RWPE1 (cell line): Measurements from ENCODE around the gene BMAL1.
"Not testable (repeated sequence)": the region's sequence is repeated elsewhere in the genome, so short reads cannot be mapped to it uniquely, and the experiment has no call there.

Experiments used
- CTCF ChIA-PET: fragments of 350-600 bp; sonication (Branson Sonifier 250); formaldehyde crosslinking; extraction: SDS; loops from one replicate; lab custom pipeline; 2021; lab: Yijun Ruan, JAX
- POLR2A ChIA-PET: fragments of 400-600 bp; formaldehyde crosslinking; extraction: SDS; loops from one replicate; lab custom pipeline; 2020; ENCODE audit warnings: antibody characterized with exemption; ENCODE audit not compliant: low non-redundant PET; lab: Yijun Ruan, JAX
- DNase-seq: peaks from one replicate; pipeline ENCODE4 v3.0.0; 2012; ENCODE audit warnings: low spot score
- H3K27ac ChIP-seq: fragments of 450-650 bp; 2 replicates; pipeline ENCODE4 v1.5.1; 2017
- CTCF ChIP-seq: fragments of 450-650 bp; conservative IDR thresholded peaks from 2 replicates; pipeline ENCODE4 v1.5.1; 2017; ENCODE audit warnings: low read depth, mild to moderate bottlenecking

BMAL1 gene

DNA sequence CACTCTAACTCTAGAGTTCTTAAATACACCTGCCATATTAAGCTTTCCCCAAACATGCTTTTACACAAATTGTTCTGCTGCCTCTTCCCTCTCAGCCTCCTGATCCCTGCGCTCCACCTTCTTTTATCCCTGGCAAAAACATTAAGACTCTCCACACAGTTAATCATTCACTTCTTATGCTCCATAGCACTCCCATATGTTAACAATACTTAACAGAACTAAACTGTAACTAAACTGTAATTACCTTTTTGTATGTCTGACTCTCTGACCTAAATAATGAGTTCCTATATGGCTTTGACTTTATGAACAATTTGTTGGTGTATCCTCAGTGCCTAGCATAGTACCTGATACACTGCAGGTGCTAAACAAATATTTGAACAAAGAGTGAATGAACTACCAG is 113.6 kb downstream of the BMAL1 start:
- TF ChIP-seq CTCF: no peak
- ChIA-PET POLR2A (no interaction called here), CTCF (interaction anchor here (0.5 to 1.1 kb wide), 2 partner anchors 208 to 861 kb away, joined by 4 to 6 read pairs; no protein-coding TSS in a partner anchor)
- H3K27ac ChIP-seq: no peak overlapping the region
- DNase-seq: no peak

DNA sequence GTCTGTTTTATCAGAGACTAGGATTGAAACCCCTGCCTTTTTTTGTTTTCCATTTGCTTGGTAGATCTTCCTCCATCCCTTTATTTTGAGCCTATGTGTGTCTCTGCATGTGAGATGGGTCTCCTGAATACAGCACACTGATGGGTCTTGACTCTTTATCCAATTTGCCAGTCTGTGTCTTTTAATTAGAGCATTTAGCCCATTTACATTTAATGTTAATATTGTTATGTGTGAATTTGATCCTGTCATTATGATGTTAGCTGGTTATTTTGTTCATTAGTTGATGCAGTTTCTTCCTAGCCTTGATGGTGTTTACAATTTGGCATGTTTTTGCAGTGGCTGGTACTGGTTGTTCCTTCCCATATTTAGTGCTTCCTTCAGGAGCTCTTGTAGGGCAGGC is 120.7 kb downstream of the BMAL1 start:
- H3K27ac ChIP-seq, CTCF ChIA-PET, DNase-seq, POLR2A ChIA-PET: not testable (repeated sequence)

DNA sequence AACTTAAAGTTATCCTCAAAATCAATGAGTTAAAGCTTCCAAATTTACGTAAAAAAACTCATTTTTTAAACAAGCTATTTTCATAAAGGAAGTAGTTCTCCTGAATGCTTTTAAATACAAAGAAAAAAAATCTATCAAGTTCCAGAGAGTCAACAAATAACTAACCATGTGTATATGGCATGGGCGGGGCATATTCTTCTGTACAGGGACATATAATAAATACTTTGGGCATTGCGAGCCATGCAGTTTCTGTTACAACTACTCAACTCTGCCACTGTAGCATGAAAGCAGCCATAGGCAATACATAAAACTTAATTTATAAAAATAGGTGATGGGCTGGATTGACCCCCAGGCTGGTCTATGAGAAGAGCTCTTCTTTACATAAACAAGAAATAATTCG is 127.6 kb downstream of the BMAL1 start:
- ChIA-PET CTCF (interaction anchor here (0.5 kb wide), 1 partner anchor 94 kb away, joined by 3 read pairs; no protein-coding TSS in a partner anchor), POLR2A (no interaction called here)
- TF ChIP-seq CTCF: no peak
- no peak for DNase-seq
- H3K27ac ChIP-seq: no peak overlapping the region

DNA sequence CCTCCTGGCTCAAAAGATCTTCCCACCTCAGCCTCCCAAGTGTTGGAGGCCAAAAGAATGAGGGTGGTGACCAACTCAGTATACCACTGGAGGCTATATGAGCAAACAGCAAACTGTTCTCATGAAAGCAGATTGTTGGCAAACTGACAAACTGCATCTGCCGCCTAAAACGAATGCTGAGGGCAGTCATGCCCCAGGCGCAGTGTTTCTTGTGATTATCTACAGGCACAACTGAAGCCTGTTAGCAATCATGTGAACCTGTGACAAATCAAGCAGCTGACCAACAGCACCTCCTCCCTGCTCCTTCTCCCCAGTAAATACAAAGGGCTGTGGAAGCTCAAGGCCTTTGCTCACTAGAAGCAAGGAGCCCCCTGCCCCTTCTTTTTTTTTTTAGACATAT is 137.6 kb downstream of the BMAL1 start:
- no peak for TF ChIP-seq CTCF
- no peak overlapping the region for H3K27ac ChIP-seq
- no peak for DNase-seq
- ChIA-PET CTCF (no interaction called here), POLR2A (no interaction called here)

GRCh38 chr11:13421561-13421960 is 144.0 kb downstream of the BMAL1 start:
- CTCF ChIA-PET: interaction anchor here (0.5 kb wide), 1 partner anchor 211 kb away, joined by 3 read pairs; no protein-coding TSS in a partner anchor

DNA sequence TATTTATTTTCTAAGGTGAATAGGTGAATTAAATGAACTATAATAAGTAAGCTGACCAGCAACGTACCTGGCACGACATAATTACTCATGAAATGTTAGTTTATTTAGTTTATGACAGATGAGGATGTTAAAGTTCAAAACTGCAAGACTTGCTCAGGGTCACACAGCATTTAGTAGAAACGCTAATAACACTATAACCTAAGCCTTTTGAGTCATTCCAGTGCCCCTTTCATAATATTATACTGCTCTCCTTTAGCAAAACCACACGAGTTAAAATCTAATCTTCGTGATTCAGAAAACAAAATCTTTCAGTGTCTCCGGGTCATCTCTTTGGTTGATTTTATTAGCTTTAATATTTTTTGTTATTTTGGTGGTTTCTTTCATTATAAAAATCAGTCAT is 145.8 kb downstream of the BMAL1 start:
- TF ChIP-seq CTCF: no peak
- DNase-seq: no peak
- ChIA-PET CTCF (no interaction called here), POLR2A (no interaction called here)
- H3K27ac ChIP-seq: no peak overlapping the region

More at GRCh38 chr11:13421561-13421960, 144.0 kb downstream of the BMAL1 start:
- POLR2A ChIA-PET: no interaction called here
- TF ChIP-seq CTCF: no peak
- DNase-seq: no peak
- H3K27ac ChIP-seq: no peak overlapping the region

- TF ChIP-seq CTCF: no peak
- ChIA-PET CTCF (no interaction called here), POLR2A (no interaction called here)
- no peak for DNase-seq
- H3K27ac ChIP-seq: no peak overlapping the region
Measured at GRCh38 chr11:13427440-13427839, 149.8 kb downstream of the BMAL1 start.
